Gastroesophageal sphincter (tissue), 4 donors: ENCODE results near the gene CTNNA2. TPM values are rescaled to one million over a fixed set of nuclear protein-coding genes. Genes with fewer than 3 reads are reported as not detected.

ENCODE experiments used
- ATAC-seq: fragments of 150-250 bp; one replicate; pipeline ENCODE4 v1.9.1; 2016; ENCODE audit warnings: mild to moderate bottlenecking, moderate library complexity
- H3K27ac ChIP-seq, 4 donors: fragments of 200-600 bp; sonication (generic) in 3 of 4; 1 replicate in 3 of 4; 2 replicates in 1 of 4; pipeline ENCODE4 v1.5.1; 2016 to 2019
- H3K27me3 ChIP-seq: fragments of 200-600 bp; sonication (generic); one replicate; pipeline ENCODE4 v1.5.1; 2019
- H3K36me3 ChIP-seq, 2 donors: fragments of 200-600 bp; sonication (generic); one replicate each; pipeline ENCODE4 v1.5.1; 2019; ENCODE audit warnings: control low read depth in 1 of 2
- H3K4me1 ChIP-seq, 3 donors: fragments of 200-600 bp; sonication (generic); 1 replicate in 2 of 3; 2 replicates in 1 of 3; pipeline ENCODE4 v1.5.1; 2016 to 2019; ENCODE audit warnings: control low read depth in 2 of 3
- H3K4me3 ChIP-seq, 2 donors: fragments of 200-600 bp; sonication (generic); one replicate each; pipeline ENCODE4 v1.5.1; 2019; ENCODE audit warnings: mild to moderate bottlenecking in 1 of 2, moderate library complexity in 1 of 2
- H3K9me3 ChIP-seq, 3 donors: fragments of 200-600 bp; sonication (generic); one replicate each; pipeline ENCODE4 v1.5.1; 2017 to 2019; ENCODE audit warnings: control low read depth in 2 of 3
- EP300 ChIP-seq: sonication (generic); formaldehyde crosslinking; IDR thresholded peaks from one replicate; pipeline ENCODE4 v1.6.1; 2017; ENCODE audit warnings: antibody characterized with exemption, mild to moderate bottlenecking
- POLR2A ChIP-seq, 2 donors: fragments of 450-650 bp; IDR thresholded peaks; one replicate each; pipeline ENCODE4 v1.6.1; 2017; ENCODE audit warnings: antibody characterized with exemption in 2 of 2, mild to moderate bottlenecking in 2 of 2, moderate library complexity in 1 of 2
- POLR2AphosphoS5 ChIP-seq: sonication (generic); formaldehyde crosslinking; IDR thresholded peaks from one replicate; pipeline ENCODE4 v1.6.1; 2017; ENCODE audit warnings: antibody characterized with exemption
- WGBS, 2 donors: methylation state at CpG; one replicate each; pipeline ENCODE4 v1.1.5; 2018; ENCODE audit warnings: low coverage in 1 of 2; 5-methylcytosine and 5-hydroxymethylcytosine counted together
- total RNA-seq, 4 donors: library from RNA; depleted of rRNA; stranded (reverse); fragments of >200 nt; gene quantifications; one replicate each; pipeline ENCODE4 v1.1.0, GENCODE V29; 2016
- TF ChIP-seq, protein P1 (sequence below), 4 experiments: fragments of 200-600 bp in 2 of 4; fragments of 450-650 bp in 2 of 4; sonication (generic) in 1 of 4; IDR thresholded peaks; one replicate each; pipeline ENCODE4 v1.5.1; 2017 to 2019; ENCODE audit warnings: antibody characterized with exemption in 4 of 4, mild to moderate bottlenecking in 2 of 4, moderate library complexity in 2 of 4

Gene CTNNA2
- total RNA-seq, 4 donors from 2014 or later = 0.15 to 4.2 (median 0.68) TPM

- no peak overlapping the region for H3K4me3 ChIP-seq
- ATAC-seq = no peak
- H3K27me3 ChIP-seq = no peaks in the 10 kb centered on the region
- no peaks in the 10 kb centered on the region for H3K9me3 ChIP-seq
- H3K36me3 ChIP-seq = no peaks in the 10 kb centered on the region
- TF ChIP-seq EP300 (no peak), POLR2AphosphoS5 (no peak), POLR2A (IDR thresholded peaks at IDR 0.05) (no peak)
- TF ChIP-seq, protein P1, sequence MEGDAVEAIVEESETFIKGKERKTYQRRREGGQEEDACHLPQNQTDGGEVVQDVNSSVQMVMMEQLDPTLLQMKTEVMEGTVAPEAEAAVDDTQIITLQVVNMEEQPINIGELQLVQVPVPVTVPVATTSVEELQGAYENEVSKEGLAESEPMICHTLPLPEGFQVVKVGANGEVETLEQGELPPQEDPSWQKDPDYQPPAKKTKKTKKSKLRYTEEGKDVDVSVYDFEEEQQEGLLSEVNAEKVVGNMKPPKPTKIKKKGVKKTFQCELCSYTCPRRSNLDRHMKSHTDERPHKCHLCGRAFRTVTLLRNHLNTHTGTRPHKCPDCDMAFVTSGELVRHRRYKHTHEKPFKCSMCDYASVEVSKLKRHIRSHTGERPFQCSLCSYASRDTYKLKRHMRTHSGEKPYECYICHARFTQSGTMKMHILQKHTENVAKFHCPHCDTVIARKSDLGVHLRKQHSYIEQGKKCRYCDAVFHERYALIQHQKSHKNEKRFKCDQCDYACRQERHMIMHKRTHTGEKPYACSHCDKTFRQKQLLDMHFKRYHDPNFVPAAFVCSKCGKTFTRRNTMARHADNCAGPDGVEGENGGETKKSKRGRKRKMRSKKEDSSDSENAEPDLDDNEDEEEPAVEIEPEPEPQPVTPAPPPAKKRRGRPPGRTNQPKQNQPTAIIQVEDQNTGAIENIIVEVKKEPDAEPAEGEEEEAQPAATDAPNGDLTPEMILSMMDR (IDR thresholded peaks at IDR 0.05) = no peak
- 37 to 78% methylated on average over 4 of the region's 4 CpGs for WGBS, 2 donors
- H3K27ac ChIP-seq = no peak overlapping the region
- no peaks in the 10 kb centered on the region for H3K4me1 ChIP-seq
Measured at GRCh38 chr2:79982445-79982844, 469.6 kb downstream of the CTNNA2 start.

GRCh38 chr2:79984476-79984875, 471.6 kb downstream of the CTNNA2 start:
- WGBS, 2 donors = 43% methylated on average over 1 of the region's 1 CpG; no CpG with 5 or more reads in 1 of the 2 donors

GRCh38 chr2:79985145-79985544, 472.3 kb downstream of the CTNNA2 start:
- WGBS, 2 donors = 33 to 81% methylated on average over 1 to 3 of the region's 3 CpGs
- no peaks in the 10 kb centered on the region for H3K36me3 ChIP-seq
- no peak for TF ChIP-seq POLR2AphosphoS5
- TF ChIP-seq, protein P1 (IDR thresholded peaks at IDR 0.05) = no peak
- no peak for TF ChIP-seq EP300
- no peak for TF ChIP-seq POLR2A (IDR thresholded peaks at IDR 0.05)

More at GRCh38 chr2:79984476-79984875, 471.6 kb downstream of the CTNNA2 start:
- Histone ChIP-seq H3K36me3 (no peaks in the 10 kb centered on the region), H3K4me1 (no peaks in the 10 kb centered on the region), H3K9me3 (no peaks in the 10 kb centered on the region), H3K4me3 (no peak overlapping the region), H3K27ac (no peak overlapping the region), H3K27me3 (no peaks in the 10 kb centered on the region)
- no peak for ATAC-seq
- TF ChIP-seq POLR2A (IDR thresholded peaks at IDR 0.05) = no peak

GRCh38 chr2:79985571-79985970, 472.7 kb downstream of the CTNNA2 start:
- no peak for TF ChIP-seq POLR2AphosphoS5
- TF ChIP-seq, protein P1 (IDR thresholded peaks at IDR 0.05) = no peak
- no peak for TF ChIP-seq EP300
- no peak for TF ChIP-seq POLR2A (IDR thresholded peaks at IDR 0.05)
- Histone ChIP-seq H3K36me3 (no peaks in the 10 kb centered on the region), H3K27me3 (no peaks in the 10 kb centered on the region), H3K9me3 (no peaks in the 10 kb centered on the region), H3K27ac (no peak overlapping the region), H3K4me1 (no peaks in the 10 kb centered on the region), H3K4me3 (no peak overlapping the region)
- no peak for ATAC-seq
- 49 to 62% methylated on average over 2 of the region's 2 CpGs for WGBS, 2 donors

More at GRCh38 chr2:79985145-79985544, 472.3 kb downstream of the CTNNA2 start:
- no peaks in the 10 kb centered on the region for H3K9me3 ChIP-seq
- no peaks in the 10 kb centered on the region for H3K4me1 ChIP-seq
- no peak overlapping the region for H3K27ac ChIP-seq
- no peak overlapping the region for H3K4me3 ChIP-seq
- no peaks in the 10 kb centered on the region for H3K27me3 ChIP-seq
- no peak for ATAC-seq

DNA sequence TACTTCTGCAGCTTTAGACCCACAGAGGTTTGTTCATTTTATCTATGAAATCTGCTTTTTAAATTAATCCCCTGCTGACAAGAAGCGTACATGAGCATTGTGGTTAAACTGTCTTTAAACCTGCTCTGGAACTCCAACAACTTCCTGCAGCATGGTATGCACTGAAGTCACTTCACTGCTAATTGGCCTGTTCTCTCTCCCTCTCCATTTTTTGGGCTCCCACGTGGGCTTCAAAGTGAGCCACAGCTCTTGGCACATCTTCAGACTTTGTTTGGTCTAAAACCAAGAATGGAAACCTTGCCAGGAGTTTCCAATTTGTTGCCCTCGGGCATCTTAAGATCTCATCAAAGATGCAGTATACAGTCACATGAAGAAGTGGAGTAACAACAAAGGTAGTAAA, 480.3 kb downstream of the CTNNA2 start:
- Histone ChIP-seq H3K27me3 (no peaks in the 10 kb centered on the region), H3K4me1 (no peaks in the 10 kb centered on the region), H3K36me3 (no peaks in the 10 kb centered on the region), H3K4me3 (no peak overlapping the region), H3K9me3 (no peaks in the 10 kb centered on the region), H3K27ac (no peak overlapping the region)
- TF ChIP-seq POLR2AphosphoS5 (no peak), EP300 (no peak), POLR2A (IDR thresholded peaks at IDR 0.05) (no peak)
- TF ChIP-seq, protein P1 (IDR thresholded peaks at IDR 0.05) = no peak
- WGBS, 2 donors = 36 to 60% methylated on average over 2 to 3 of the region's 3 CpGs
- ATAC-seq = no peak
